Tibial artery (tissue), 4 donors: ENCODE measurements around the gene STIMATE.

ENCODE experiments used
- DNase-seq, 2 donors: peaks; one replicate each; pipeline ENCODE4 v3.0.0-alpha.2; 2019
- H3K27ac ChIP-seq, 2 donors: fragments of 200-600 bp; sonication (generic) in 1 of 2; 1 replicate in 1 of 2; 2 replicates in 1 of 2; pipeline ENCODE4 v1.5.1; 2018 to 2019; ENCODE audit warnings: mild to moderate bottlenecking in 1 of 2
- H3K27me3 ChIP-seq, 2 donors: fragments of 200-600 bp; sonication (generic) in 1 of 2; one replicate each; pipeline versions ENCODE4 v1.5.1 to v1.6.0; 2016 to 2019
- H3K36me3 ChIP-seq, 3 donors: fragments of 200-600 bp; sonication (generic) in 2 of 3; one replicate each; pipeline ENCODE4 v1.5.1; 2016 to 2019; ENCODE audit warnings: mild to moderate bottlenecking in 2 of 3
- H3K4me1 ChIP-seq, 4 donors: fragments of 200-600 bp; sonication (generic) in 2 of 4; 1 replicate in 3 of 4; 2 replicates in 1 of 4; pipeline ENCODE4 v1.5.1; 2016 to 2019
- H3K4me3 ChIP-seq, 2 donors: fragments of 200-600 bp; sonication (generic) in 1 of 2; 1 replicate in 1 of 2; 2 replicates in 1 of 2; pipeline ENCODE4 v1.5.1; 2018 to 2019; ENCODE audit warnings: mild to moderate bottlenecking in 2 of 2
- H3K9me3 ChIP-seq, 3 donors: fragments of 200-600 bp; sonication (generic) in 1 of 3; one replicate each; pipeline ENCODE4 v1.5.1; 2016 to 2019
- intact Hi-C: fragments of 100-400 bp; cut with DNase I; formaldehyde crosslinking; loops from one replicate; pipeline ENCODE4 v1.15.0; 2023; ENCODE audit warnings: low total_unique reads
- TF ChIP-seq, protein P1 (sequence below), 2 experiments: fragments of 200-600 bp in 1 of 2; fragments of 450-650 bp in 1 of 2; IDR thresholded peaks; one replicate each; pipeline ENCODE4 v1.5.1; 2017 to 2019; ENCODE audit warnings: antibody characterized with exemption in 2 of 2, mild to moderate bottlenecking in 1 of 2, moderate library complexity in 1 of 2

The STIMATE gene

DNA sequence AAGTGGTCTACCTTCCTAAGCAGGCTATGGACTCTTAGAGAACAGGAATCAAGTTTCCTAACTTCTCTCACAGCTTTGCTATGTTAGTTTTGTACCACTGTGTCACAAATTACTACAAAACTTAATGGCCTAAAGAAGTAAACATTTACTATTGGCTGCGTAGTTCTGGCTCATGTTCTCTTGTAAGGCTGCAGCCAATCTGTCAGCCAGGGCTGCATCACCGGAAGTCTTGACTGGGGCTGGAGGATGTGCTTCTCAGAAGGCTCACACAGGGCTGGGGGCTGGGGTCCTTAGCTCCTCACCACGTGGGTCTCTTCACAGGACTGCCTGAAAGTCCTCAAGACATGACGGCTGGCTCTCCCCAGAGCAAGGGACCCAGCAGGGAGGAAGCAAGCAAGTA lies 15.5 kb downstream of the STIMATE start:
- Histone ChIP-seq H3K27me3 (no peaks in the 10 kb centered on the region), H3K9me3 (no peaks in the 10 kb centered on the region), H3K36me3 (peaks cover 9 to 29% (median 26%) of the 10 kb centered on the region in 3 donors), H3K4me3 (no peak overlapping the region), H3K4me1 (peaks cover 0 to 14% (median 1%) of the 10 kb centered on the region in 4 donors), H3K27ac (no peak overlapping the region)
- no peak for DNase-seq
- intact Hi-C loops = no loop called here
- TF ChIP-seq, protein P1, sequence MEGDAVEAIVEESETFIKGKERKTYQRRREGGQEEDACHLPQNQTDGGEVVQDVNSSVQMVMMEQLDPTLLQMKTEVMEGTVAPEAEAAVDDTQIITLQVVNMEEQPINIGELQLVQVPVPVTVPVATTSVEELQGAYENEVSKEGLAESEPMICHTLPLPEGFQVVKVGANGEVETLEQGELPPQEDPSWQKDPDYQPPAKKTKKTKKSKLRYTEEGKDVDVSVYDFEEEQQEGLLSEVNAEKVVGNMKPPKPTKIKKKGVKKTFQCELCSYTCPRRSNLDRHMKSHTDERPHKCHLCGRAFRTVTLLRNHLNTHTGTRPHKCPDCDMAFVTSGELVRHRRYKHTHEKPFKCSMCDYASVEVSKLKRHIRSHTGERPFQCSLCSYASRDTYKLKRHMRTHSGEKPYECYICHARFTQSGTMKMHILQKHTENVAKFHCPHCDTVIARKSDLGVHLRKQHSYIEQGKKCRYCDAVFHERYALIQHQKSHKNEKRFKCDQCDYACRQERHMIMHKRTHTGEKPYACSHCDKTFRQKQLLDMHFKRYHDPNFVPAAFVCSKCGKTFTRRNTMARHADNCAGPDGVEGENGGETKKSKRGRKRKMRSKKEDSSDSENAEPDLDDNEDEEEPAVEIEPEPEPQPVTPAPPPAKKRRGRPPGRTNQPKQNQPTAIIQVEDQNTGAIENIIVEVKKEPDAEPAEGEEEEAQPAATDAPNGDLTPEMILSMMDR (IDR thresholded peaks at IDR 0.05) = no peak

DNA sequence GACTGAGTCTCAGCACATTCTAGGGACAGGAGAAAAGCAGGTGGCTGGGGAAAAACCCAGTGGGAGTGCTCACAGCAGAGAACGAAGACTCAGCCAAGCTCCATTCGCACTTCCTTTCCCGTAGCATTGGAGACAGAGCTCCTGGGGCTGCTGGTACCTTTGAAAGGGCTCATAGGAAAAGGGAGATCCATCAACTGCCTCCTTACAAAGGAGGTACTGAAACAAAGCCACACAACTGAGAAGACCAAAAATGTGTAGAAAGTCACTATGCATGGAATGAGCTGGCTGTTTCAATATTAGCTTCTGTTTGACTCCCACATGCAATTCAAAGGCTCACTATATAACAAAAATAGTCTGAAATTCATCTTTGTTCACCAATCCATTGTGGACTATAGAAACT lies 16.9 kb downstream of the STIMATE start:
- TF ChIP-seq, protein P1 (IDR thresholded peaks at IDR 0.05) = no peak
- no peak overlapping the region for H3K27ac ChIP-seq
- H3K27me3 ChIP-seq = no peaks in the 10 kb centered on the region
- H3K4me3 ChIP-seq = no peak overlapping the region
- intact Hi-C loops = no loop called here
- DNase-seq = no peak
- no peaks in the 10 kb centered on the region for H3K9me3 ChIP-seq
- peaks cover 9 to 29% (median 21%) of the 10 kb centered on the region in 3 donors for H3K36me3 ChIP-seq
- H3K4me1 ChIP-seq = peaks cover 0 to 8% (median 1%) of the 10 kb centered on the region in 4 donors

DNA sequence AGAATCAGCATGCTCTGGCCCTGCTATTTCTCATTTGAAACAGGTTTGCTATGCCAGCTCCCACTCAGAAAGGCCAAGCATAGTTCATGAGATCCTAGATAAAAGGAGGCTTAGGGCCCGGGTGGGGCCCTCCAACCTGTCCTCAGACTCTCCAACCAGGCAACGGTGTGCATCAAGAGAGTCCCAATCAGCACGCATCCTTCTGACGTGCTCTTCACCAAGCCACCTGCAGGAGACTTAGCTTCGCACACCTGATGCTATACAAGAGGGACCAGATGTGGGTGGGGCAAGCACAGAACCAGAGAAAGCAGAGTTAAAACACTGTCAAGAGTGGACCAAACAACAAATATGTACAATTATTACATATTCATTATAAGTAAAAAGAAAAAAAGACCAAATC lies 17.3 kb downstream of the STIMATE start:
- DNase-seq = no peak
- H3K27ac ChIP-seq = no peak overlapping the region
- no peaks in the 10 kb centered on the region for H3K27me3 ChIP-seq
- H3K4me1 ChIP-seq = peaks cover 0 to 11% (median 1%) of the 10 kb centered on the region in 4 donors
- TF ChIP-seq, protein P1 (IDR thresholded peaks at IDR 0.05) = no peak
- H3K9me3 ChIP-seq = no peaks in the 10 kb centered on the region
- H3K4me3 ChIP-seq = no peak overlapping the region
- H3K36me3 ChIP-seq = peaks cover 9 to 29% (median 19%) of the 10 kb centered on the region in 3 donors
- intact Hi-C loops = no loop called here

DNA sequence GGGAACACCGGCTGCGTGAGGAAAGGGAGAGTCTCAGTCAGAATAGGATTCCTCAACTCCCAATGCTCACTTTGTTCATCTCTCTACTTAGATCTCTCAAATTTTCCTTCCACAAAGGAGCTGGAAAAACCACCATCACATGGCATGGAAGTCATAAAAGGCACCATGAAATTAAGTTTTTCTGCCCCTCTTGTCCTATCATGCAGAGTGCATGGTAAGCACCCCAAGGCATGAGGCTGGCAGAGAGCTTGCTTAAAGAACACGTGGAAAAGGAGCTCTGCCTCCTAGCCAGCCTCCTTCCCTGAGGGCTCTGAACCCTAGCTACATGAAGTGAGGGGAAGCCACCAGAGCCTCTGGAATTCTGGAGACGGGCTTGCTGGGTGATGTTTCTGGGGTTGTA lies 17.8 kb downstream of the STIMATE start:
- Histone ChIP-seq H3K4me3 (no peak overlapping the region), H3K36me3 (peaks cover 9 to 29% (median 19%) of the 10 kb centered on the region in 3 donors), H3K4me1 (peaks cover 0 to 14% (median 1%) of the 10 kb centered on the region in 4 donors), H3K9me3 (no peaks in the 10 kb centered on the region), H3K27me3 (no peaks in the 10 kb centered on the region), H3K27ac (no peak overlapping the region)
- TF ChIP-seq, protein P1 (IDR thresholded peaks at IDR 0.05) = no peak
- intact Hi-C loops = no loop called here
- no peak for DNase-seq

DNA sequence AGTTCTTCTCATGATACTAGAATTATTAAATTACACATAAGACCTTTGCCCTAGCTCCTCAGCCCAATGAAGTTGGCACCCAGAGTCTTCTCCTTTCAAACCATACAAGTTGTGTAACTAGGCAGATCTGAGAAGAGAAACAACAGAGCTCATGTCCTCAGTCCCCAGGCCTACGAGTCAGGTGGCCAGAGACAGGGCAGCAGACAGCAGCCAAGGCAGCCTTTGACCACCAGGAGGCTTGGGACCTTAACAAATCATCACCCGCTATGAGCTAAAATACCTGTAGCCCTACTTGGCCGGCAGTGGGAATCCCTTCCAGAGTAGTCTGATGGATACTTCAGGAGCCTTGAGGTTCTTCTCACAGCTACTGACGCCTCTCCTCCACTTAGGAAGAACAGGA lies 18.3 kb downstream of the STIMATE start:
- H3K27me3 ChIP-seq = no peaks in the 10 kb centered on the region
- no peak overlapping the region for H3K27ac ChIP-seq
- no peaks in the 10 kb centered on the region for H3K9me3 ChIP-seq
- no peak overlapping the region for H3K4me3 ChIP-seq
- TF ChIP-seq, protein P1 (IDR thresholded peaks at IDR 0.05) = no peak
- DNase-seq = no peak
- peaks cover 0 to 19% (median 1%) of the 10 kb centered on the region in 4 donors for H3K4me1 ChIP-seq
- intact Hi-C loops = no loop called here
- peaks cover 9 to 29% (median 19%) of the 10 kb centered on the region in 3 donors for H3K36me3 ChIP-seq

DNA sequence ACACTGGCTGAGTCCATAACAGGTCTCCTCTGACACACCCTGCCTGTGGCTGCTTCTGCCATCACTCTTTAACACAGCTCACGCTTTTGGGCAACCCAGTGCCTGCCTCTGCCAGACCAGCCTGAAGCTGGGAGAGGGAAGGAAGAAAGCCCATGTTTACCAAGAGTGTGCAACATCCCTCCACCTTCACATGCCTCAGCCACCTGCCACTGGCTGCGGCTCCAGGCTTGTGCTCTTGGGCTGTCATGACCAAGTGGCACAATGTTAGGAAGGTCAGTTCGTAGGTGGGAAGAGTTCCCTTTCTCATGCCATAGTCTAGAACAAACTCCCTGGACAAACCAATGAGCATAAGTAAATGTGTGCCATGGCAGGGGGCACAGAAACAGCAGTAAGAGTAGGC lies 20.3 kb downstream of the STIMATE start:
- TF ChIP-seq, protein P1 (IDR thresholded peaks at IDR 0.05) = no peak
- H3K9me3 ChIP-seq = no peaks in the 10 kb centered on the region
- H3K27me3 ChIP-seq = no peaks in the 10 kb centered on the region
- intact Hi-C loops = no loop called here
- H3K27ac ChIP-seq = no peak overlapping the region
- H3K4me1 ChIP-seq = peaks cover 0 to 26% (median 4%) of the 10 kb centered on the region in 4 donors
- DNase-seq = no peak
- H3K4me3 ChIP-seq = no peak overlapping the region
- peaks cover 9 to 29% (median 19%) of the 10 kb centered on the region in 3 donors for H3K36me3 ChIP-seq
